Activated effector memory CD4-positive, alpha-beta T cell treated with Interleukin-2 at 50 U/mL for 16 hours (primary cell): ENCODE data around the gene PEAK3.

Experiments
- DNase-seq: peaks from one replicate; pipeline ENCODE4 v3.0.0-alpha.2; 2020

Gene PEAK3

DNA sequence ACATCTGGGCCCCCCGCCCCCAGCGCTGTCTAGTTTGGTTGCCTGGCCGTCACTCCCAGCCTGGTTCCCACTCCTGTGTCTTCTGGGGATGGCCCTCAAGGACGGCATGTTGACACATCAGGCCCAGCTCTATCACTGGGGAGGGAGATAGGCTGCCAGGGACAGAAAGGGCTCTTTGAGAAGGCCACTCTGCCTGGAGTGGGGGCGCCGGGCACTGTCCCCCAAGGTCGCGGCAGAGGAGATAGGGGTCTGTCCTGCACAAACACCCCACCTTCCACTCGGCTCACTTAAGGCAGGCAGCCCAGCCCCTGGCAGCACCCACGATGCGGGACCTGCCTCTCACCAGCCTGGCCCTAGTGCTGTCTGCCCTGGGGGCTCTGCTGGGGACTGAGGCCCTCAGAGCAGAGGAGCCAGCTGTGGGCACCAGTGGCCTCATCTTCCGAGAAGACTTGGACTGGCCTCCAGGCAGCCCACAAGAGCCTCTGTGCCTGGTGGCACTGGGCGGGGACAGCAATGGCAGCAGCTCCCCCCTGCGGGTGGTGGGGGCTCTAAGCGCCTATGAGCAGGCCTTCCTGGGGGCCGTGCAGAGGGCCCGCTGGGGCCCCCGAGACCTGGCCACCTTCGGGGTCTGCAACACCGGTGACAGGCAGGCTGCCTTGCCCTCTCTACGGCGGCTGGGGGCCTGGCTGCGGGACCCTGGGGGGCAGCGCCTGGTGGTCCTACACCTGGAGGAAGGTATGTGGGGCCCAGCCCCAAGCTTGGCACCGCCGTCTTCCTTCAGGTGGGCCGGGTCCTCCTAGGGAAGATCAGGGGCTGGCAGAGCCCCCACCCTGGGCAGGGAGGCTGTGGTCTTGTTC lies 32.7 kb downstream of the PEAK3 start, which contains the start of gene AMH:
AMH (plus strand) TSS at position 314 of the 857 bp plus-strand sequence; CDS start at position 324, 10 bp downstream.
- DNase-seq: no peak

GRCh38 chr19:2248136-2249009 lies 33.6 kb downstream of the PEAK3 start:
- DNase-seq: no peak

- DNase-seq: no peak
Measured at GRCh38 chr19:2247433-2248101, 34.4 kb downstream of the PEAK3 start.

GRCh38 chr19:2246801-2247361 lies 35.1 kb downstream of the PEAK3 start:
- no peak for DNase-seq

DNA sequence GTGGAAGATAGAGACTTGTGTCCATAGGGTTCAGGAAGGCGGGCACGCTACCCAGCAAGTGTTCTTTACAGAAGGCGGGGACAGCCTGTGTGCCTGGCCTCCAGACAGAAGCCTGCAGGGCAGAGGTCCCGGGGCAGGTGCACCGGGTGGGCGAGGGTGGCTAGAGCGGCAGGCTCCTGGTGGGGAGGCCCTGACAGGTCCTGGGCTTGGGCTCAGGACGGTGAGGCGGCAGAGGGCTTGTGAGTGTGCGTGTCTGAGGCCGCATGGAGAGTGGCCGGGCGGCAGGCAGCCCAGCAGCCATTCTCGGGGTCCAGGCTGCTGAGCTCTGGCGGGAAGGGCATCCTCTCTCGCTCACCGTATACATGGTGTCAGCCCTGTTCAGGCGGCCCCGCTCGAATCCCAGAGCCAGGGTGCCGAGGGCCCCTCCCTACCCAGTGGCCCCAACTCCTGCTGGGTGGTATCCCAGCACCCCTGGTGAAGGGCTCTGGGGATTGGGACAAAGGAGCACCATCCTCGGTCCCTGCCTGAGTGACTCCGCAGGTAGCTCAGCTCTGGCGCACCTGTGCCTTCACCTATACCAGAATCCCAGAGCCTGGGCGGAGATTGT lies 35.9 kb downstream of the PEAK3 start:
- no peak for DNase-seq

DNA sequence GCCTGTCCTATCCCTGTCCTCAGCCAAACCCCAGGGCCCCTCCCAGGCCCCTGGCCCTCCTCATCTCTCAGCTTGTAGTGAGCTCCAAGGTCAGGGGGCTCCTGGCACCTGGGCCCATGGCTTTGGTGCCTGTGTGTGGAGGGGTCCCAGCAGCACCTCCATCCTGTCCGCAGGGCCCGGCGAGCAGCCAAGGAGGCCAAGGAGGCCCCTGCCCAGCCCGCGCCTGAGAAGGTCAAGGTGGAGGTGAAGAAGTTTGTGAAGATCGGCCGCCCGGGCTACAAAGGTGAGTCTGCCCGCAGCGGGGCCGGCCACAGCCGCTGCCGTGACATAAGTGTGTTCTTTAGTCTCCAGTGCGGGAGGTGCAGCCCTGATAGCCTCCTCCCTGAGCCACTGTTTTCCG lies 36.7 kb downstream of the PEAK3 start:
- no peak for DNase-seq

DNA sequence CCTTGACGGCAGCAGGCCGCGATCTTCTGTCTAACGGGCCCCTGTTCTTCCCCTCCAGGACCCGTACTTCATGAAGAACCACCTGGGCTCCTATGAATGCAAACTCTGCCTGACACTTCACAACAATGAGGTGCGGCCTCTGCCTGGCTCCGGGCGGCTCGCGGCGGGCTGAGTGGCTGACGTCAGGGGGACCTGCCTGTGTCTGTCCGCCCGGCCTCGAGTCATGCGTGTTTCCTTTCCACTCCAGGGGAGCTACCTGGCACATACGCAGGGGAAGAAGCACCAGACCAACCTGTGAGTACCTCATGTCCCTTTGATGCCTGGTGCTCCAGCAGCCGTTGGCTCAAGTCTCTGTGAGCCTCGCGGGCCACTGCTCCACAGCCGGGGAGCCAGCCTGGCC lies 37.5 kb downstream of the PEAK3 start:
- DNase-seq: no peak

- DNase-seq: no peak
Measured at GRCh38 chr19:2244125-2244411, 37.9 kb downstream of the PEAK3 start.

GRCh38 chr19:2243274-2244124 lies 38.5 kb downstream of the PEAK3 start:
- no peak for DNase-seq

DNA sequence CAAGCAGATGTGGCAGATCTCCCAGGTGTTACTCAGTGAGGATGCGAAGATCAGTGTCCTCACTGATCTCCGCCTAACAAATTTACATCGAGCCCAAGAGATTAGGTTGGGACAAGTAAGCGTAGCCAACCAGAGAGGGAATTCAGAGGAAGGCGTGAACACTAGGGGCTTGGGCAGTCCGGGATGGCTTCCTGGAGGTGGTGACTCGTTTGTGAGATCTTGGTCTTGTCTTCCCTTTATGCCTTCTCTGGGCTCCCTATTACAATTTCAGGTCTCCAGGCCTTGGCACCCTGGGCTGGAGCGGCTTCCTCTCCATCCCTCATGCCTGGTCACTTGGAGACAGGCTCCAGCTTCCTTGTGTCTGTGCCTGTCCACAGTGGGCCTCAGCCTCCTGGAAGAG lies 39.2 kb downstream of the PEAK3 start:
- no peak for DNase-seq

DNA sequence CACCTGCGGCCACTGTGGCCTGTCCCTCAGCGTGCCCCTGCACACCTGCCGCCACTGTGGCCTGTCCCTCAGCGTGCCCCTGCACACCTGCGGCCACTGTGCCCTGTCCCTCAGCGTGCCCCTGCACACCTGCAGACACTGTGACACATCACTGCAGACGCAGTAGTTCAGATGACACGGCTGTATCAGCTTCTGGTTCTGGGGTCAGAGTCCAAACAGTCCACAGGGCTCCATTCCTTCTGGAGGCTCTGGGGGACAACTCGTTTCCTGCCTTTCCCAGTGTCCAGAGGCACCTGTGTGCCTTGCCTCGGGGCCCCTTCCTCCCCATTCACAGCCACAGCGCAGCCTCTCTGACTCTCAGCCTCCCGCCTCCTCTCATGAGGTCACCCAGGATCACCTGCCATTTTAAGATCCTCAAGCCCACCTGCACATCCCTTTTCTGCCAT lies 39.9 kb downstream of the PEAK3 start:
- no peak for DNase-seq

DNA sequence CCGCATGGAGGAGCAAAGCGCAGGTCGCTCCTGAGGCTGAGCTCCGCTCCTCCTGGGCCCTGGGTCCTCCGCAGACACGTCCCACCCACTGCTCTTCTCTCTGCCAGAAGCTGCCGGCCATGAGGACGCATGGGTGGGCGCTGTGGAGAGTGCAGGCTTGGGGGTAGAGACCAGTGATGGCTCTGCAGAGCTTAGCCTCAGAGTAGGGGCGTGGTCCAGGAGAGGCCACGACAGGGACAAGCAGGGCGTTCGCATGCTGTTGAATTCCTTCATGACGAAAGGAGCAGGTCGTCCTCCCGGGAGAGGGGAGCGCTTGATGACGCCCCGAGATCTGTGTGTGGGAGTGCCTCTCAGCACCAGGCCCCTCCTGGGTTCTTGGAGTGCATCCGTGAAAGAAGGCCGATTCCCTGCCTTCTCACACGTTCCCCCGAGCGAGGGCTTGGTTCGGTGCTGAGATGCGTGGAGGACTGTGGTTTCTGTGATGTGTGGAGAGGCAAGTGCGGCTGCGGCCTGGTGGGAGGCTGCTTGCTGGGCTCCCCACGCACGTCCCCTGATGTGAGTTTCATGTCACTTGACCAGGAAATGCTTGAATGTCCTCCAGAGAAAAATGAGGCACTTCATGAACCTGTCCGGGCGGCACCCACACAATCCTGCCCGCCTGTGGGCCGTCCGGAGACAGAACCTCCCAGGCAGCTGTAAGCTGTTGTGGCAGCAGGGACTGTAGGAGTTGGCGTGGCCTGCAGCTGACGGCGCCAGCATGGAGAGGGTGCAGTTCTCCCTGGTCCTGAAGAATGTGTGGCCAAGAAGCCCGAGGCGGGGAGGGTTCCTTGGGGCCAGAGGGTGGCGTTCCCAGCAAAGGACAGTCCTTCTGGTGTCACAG lies 40.9 kb downstream of the PEAK3 start:
- no peak for DNase-seq

DNA sequence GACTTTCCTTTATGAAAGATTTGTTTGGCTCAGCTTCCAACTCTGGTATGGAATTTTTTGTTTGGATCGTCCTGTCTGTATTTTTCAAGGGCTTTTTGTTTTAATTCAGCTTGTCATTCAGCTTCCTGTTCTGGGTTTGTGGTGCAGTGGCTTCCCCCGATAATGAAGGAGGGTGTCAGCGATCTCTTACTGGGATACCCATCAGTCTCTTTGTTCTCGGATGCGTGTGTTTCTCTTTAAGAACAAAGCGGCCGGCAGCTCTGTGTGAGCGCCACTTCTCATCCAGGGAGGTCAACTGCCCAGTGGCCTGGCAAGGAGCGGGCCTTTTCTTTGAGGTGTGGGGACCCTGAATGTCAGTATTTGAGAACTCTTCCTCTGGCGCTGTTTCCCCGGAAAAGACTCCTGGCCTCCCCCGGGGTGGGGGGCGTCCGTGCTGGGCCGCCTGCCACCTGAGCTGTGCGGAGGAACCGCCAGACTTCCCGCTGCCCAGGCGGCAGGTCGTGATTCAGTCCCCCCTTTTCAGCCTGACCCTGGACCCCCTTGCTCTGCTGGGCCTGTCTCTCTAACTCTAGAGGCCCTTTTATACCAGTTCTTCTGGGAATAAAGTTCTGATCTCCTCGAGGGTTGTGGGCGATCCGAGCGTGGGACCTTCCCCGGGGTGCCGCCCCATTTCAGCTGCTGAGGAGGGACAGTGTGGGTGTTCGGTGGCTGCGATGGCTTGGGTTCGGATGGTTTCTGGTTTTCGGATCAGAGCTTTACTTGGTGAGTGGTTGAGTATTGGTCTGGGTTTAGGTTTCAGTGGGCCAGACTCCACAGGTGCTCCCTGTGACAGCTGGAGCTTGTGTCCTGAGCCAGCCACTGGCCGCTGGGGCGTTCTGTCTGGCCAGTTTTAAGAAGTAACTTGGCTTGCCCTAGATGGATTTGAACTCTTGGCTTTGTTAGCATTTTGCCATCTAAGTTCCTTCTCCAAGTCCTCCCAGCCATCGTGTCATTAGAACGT lies 41.9 kb downstream of the PEAK3 start:
- no peak for DNase-seq

DNA sequence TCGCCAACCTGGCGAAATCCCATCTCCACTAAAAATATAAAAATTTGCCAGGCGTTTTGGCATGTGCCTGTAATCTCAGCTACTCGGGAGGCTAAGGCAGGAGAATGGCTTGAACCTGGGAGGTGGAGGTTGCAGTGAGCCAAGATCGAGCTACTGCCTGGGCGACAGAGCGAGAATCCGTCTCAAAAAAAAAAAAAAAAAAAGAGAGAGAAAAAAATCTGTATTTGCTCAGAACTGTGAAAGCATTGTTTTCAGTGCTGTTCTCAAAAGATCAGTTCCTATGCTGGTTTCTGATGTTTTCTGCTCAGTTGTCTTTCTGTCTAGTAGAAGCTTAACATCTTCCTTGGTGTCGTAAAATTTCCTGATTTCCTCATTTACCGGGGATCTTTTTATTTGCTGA lies 42.8 kb downstream of the PEAK3 start:
- no peak for DNase-seq

GRCh38 chr19:2237869-2238153 lies 44.2 kb downstream of the PEAK3 start:
- no peak for DNase-seq

DNA sequence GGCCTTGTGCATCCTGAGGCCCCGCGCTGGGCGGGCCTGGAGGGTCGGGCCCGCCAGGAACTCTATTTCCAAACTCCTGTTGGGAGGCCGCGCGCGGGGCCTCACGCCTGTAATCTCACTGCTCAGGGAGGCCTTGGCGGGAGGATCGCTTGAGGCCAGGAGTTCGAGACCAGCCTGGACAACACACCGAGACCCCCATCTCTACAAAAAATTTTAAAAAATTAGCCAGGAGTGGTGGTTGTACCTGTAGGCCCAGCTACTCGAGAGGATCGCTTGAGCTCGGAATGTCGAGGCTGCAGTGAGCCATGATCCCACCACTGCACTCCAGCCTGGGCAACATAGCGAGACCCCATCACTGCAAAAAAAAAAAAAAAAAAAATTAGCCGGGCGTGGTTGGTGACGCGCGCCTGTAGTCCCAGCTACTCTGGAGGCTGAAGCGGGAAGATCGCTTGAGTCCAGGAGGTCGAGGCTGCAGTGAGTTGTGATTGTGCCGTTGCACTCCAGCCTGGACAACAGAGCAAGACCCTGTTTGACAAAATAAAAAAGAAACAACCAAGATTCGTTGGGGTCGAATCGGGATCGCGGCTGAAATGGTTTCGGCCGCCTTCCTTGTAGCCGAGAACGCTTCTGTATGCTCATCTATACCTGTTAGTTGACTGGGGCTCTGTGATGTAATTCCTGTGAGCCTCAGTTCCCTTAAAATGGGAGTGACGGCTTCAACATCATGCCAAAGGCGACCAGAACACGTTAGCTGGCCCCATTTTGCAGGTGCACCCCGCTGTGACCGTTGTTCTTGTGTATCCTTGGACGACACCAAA lies 44.7 kb downstream of the PEAK3 start:
- DNase-seq: no peak

- DNase-seq: peak; percentile 98
Measured at GRCh38 chr19:2236314-2237050, 45.5 kb downstream of the PEAK3 start, which contains the start of the genes PLEKHJ1 and SF3A2. Gene PLEKHJ1, minus strand, starts transcription at chr19:2236329. Its CDS starts 81 bp downstream, at chr19:2236248. Gene SF3A2, plus strand, starts transcription at chr19:2236824. Its CDS starts 6,595 bp downstream, at chr19:2243419.

DNA sequence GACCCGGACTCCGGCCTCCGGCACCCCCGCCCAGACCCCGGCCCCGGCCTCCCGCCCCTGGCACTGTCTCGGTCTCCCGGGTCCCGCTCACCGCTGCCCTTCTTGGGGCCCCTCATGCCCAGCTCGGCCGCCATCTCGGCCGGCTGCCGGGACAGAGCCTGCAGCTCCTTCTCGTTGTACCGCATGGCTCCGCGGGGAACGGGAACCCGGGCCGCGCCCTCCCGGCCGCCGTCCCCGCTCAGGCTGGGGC lies 46.0 kb downstream of the PEAK3 start:
- no peak for DNase-seq
